HepG2 (cell line): Measurements from ENCODE around the gene DBN1. TPM values are rescaled to one million over a fixed set of nuclear protein-coding genes. Genes with fewer than 3 reads are reported as not detected.

Experiments used
- AKAP8 ChIP-seq: sonication (generic); formaldehyde crosslinking; IDR thresholded peaks from 2 replicates; pipeline ENCODE4 v1.5.1; 2020; ENCODE audit warnings: mild to moderate bottlenecking, missing genetic modification reagents
- ATAD3A ChIP-seq: sonication (generic); formaldehyde crosslinking; IDR thresholded peaks from 2 replicates; pipeline ENCODE4 v1.4.0; 2020; ENCODE audit warnings: missing genetic modification reagents
- BCL3 ChIP-seq: sonication (generic); formaldehyde crosslinking; IDR thresholded peaks from 2 replicates; pipeline ENCODE4 v1.5.1; 2020; ENCODE audit warnings: mild to moderate bottlenecking, missing genetic modification reagents, moderate library complexity
- CCDC6 ChIP-seq: sonication (generic); formaldehyde crosslinking; IDR thresholded peaks from 2 replicates; pipeline ENCODE4 v1.8.1; 2022; ENCODE audit warnings: mild to moderate bottlenecking, missing genetic modification reagents, moderate library complexity
- EHMT2 ChIP-seq: fragments of 200-600 bp; sonication (generic); IDR thresholded peaks from 2 replicates; pipeline ENCODE4 v1.7.0; 2017; ENCODE audit warnings: antibody characterized with exemption, low read depth, low read length, borderline replicate concordance
- ELF3 ChIP-seq: IDR thresholded peaks from 2 replicates; pipeline ENCODE4 v1.6.1; 2016; ENCODE audit warnings: missing genetic modification reagents, missing compliant biosample characterization
- HINFP ChIP-seq: sonication (generic); formaldehyde crosslinking; IDR thresholded peaks from 2 replicates; pipeline ENCODE4 v1.4.0; 2020; ENCODE audit warnings: low read depth, mild to moderate bottlenecking, missing genetic modification reagents
- HNF4G ChIP-seq, 2 experiments: sonication (generic) in 1 of 2; formaldehyde crosslinking in 1 of 2; IDR thresholded peaks; 2 replicates each; pipeline versions ENCODE4 v1.4.0 to v1.6.1; 2011 to 2020; ENCODE audit warnings: borderline replicate concordance in 2 of 2, low read depth in 2 of 2, mild to moderate bottlenecking in 2 of 2, low read length in 1 of 2, missing genetic modification reagents in 1 of 2, moderate library complexity in 1 of 2
- KLF12 ChIP-seq: sonication (generic); formaldehyde crosslinking; IDR thresholded peaks from 2 replicates; pipeline ENCODE4 v1.4.0; 2020; ENCODE audit warnings: missing genetic modification reagents, borderline replicate concordance
- LCORL ChIP-seq, 2 experiments: fragments of 450-650 bp in 1 of 2; sonication (generic) in 1 of 2; formaldehyde crosslinking in 1 of 2; IDR thresholded peaks; 2 replicates each; pipeline versions ENCODE4 v1.5.0 to v1.6.1; 2017 to 2020; ENCODE audit warnings: antibody characterized with exemption in 1 of 2, missing genetic modification reagents in 1 of 2
- MEIS2 ChIP-seq: sonication (generic); formaldehyde crosslinking; IDR thresholded peaks from 2 replicates; pipeline ENCODE4 v1.9.0; 2021; ENCODE audit warnings: mild to moderate bottlenecking, missing genetic modification reagents
- PAWR ChIP-seq: sonication (generic); formaldehyde crosslinking; IDR thresholded peaks from 2 replicates; pipeline ENCODE4 v1.4.0; 2020; ENCODE audit warnings: missing genetic modification reagents, mild to moderate bottlenecking, borderline replicate concordance
- PCBP1 ChIP-seq: fragments of 200-400 bp; formaldehyde crosslinking; IDR thresholded peaks from 2 replicates; pipeline ENCODE4 v1.6.1; 2017; ENCODE audit warnings: mild to moderate bottlenecking, low read depth, low read length, borderline replicate concordance
- PHB2 ChIP-seq: fragments of 450-650 bp; IDR thresholded peaks from 2 replicates; pipeline ENCODE4 v1.6.1; 2018; ENCODE audit not compliant: partially characterized antibody
- RELA ChIP-seq: sonication (generic); formaldehyde crosslinking; IDR thresholded peaks from 2 replicates; pipeline ENCODE4 v1.4.0; 2020; ENCODE audit warnings: missing genetic modification reagents
- REXO4 ChIP-seq: sonication (generic); formaldehyde crosslinking; IDR thresholded peaks from 2 replicates; pipeline ENCODE4 v1.8.0; 2022; ENCODE audit warnings: missing genetic modification reagents, mild to moderate bottlenecking, borderline replicate concordance
- SAFB2 ChIP-seq: sonication (generic); formaldehyde crosslinking; IDR thresholded peaks from 2 replicates; pipeline ENCODE4 v1.5.1; 2020; ENCODE audit warnings: missing genetic modification reagents, low read depth, mild to moderate bottlenecking, borderline replicate concordance
- SRSF4 ChIP-seq: fragments of 200-400 bp; formaldehyde crosslinking; IDR thresholded peaks from one replicate; pipeline ENCODE4 v1.6.1; 2018; ENCODE audit warnings: mild to moderate bottlenecking, low read depth, low read length, moderate library complexity; ENCODE audit not compliant: poor library complexity, severe bottlenecking
- TCF7L2 ChIP-seq: IDR thresholded peaks from 2 replicates; pipeline ENCODE4 v1.6.1; 2011; ENCODE audit warnings: mild to moderate bottlenecking, low read depth, low read length, moderate library complexity
- TEAD3 ChIP-seq: optimal IDR thresholded peaks from 2 replicates; pipeline ENCODE3; 2016; ENCODE audit warnings: borderline replicate concordance
- ZNF597 ChIP-seq: sonication (generic); formaldehyde crosslinking; IDR thresholded peaks from 2 replicates; pipeline ENCODE4 v1.5.0; 2020; ENCODE audit warnings: missing genetic modification reagents
- polyA plus RNA-seq, 8 experiments: library from polyadenylated mRNA; depleted of rRNA in 3 of 8; stranded (reverse) in 7 of 8; unstranded in 1 of 8; fragments of >200 nt; fragmentation: Illumina TruSeq in 4 of 8; extraction: Trizol in 4 of 8; gene quantifications; 2 replicates each; pipeline versions ENCODE4 v1.2.1 to v1.2.3, GENCODE V29; 2011 to 2016; ENCODE audit warnings: low read depth in 4 of 8, missing spikeins in 1 of 8, mixed read lengths in 1 of 8; ENCODE audit not compliant: insufficient read depth in 1 of 8
- total RNA-seq, 5 experiments: library from RNA; depleted of rRNA; stranded (reverse); fragments of >200 nt; fragmentation: Illumina TruSeq; extraction: Trizol; gene quantifications; 2 replicates each; pipeline ENCODE4 v1.2.3, GENCODE V29; 2016; ENCODE audit warnings: low read depth in 1 of 5
- TF ChIP-seq, protein P1 (sequence below): sonication (generic); formaldehyde crosslinking; IDR thresholded peaks from 2 replicates; pipeline ENCODE4 v1.5.0; 2020; ENCODE audit warnings: mild to moderate bottlenecking, missing genetic modification reagents

The DBN1 gene
- total and polyA plus RNA-seq, 2 of the 13 experiments (the other 11 are each of a cell fraction or from before 2014, with no cell fraction given), result 27.0 to 37.3 TPM

DNA sequence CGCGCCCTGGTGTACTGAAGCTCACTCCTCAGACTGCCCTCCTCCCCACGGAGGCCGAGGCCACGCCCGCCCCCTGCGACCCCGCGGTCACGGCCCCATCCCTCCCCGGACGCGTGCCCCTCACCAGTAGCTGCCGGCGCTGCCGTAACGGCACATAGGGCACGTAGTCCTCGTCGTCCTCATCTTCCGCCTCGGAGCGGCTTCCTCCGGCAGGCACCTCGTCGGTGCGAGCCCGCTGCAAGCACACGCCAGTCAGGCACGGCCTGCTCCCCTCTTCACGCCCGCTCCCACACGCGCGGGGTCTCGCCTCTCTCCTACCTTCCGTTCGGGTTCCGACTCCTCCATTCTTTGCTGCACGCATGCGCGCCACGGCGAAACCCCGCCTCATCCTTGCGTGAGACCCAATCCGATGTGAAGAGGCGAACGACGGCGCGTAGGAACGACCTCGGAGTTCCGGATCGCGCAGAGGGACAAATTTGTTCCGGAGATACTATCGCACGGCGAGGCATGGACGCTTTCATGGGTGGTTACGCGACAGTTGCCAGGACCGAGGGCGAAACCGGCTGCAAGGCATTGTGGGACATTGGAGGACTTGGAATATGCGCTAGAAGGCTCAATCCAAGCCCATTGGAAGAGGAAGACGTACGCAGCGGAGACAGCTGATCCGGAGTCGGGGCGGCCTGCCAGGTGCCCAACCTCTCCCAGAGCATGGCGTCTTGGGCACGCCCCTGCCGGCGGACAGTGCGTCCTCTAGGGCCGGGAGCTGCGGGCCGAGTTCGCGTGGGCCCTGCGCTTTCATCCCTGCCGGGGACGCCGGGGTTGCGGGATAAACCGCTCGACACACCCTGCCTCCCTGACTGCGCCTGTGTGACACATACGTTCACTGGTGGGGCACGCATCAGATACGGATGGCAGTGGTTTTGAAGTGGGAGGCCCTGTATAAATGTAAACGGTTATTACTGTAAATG, 43.5 kb upstream of the DBN1 start, which contains the start of gene DDX41 (continued):
- TF ChIP-seq SAFB2, result peak; percentile 38; the same call in 1 of the 2 replicates
- peak; percentile 71; the same call in 1 of the 2 replicates for TF ChIP-seq HINFP (CRISPR knock-in tag)
- TF ChIP-seq AKAP8 (CRISPR knock-in tag), result peak; percentile 72
- 0 out of 2 replicates have a peak, but pooled peaks have one; percentile 52 for TF ChIP-seq PAWR (CRISPR knock-in tag)
- no peak for TF ChIP-seq LCORL (IDR thresholded peaks at IDR 0.05)
- peak; percentile 70; the same call in 1 of the 2 replicates for TF ChIP-seq LCORL (CRISPR knock-in tag; IDR thresholded peaks at IDR 0.05)
- TF ChIP-seq MEIS2, result peak; percentile 55; the same call in 1 of the 2 replicates
- no peak for TF ChIP-seq EHMT2
- TF ChIP-seq ZNF597 (CRISPR knock-in tag), result 0 out of 2 replicates have a peak, but pooled peaks have one; percentile 29
- TF ChIP-seq HNF4G (IDR thresholded peaks at IDR 0.05; ENCODE audit: borderline replicate concordance, low read depth, low read length), result no peak
- TF ChIP-seq HNF4G (CRISPR knock-in tag; IDR thresholded peaks at IDR 0.05; ENCODE audit: borderline replicate concordance, low read depth), result 0 out of 2 replicates have a peak, but pooled peaks have one; percentile 17
- peak; percentile 61 for TF ChIP-seq ELF3
- no peak for TF ChIP-seq ATAD3A (CRISPR knock-in tag)
- TF ChIP-seq, protein P1, sequence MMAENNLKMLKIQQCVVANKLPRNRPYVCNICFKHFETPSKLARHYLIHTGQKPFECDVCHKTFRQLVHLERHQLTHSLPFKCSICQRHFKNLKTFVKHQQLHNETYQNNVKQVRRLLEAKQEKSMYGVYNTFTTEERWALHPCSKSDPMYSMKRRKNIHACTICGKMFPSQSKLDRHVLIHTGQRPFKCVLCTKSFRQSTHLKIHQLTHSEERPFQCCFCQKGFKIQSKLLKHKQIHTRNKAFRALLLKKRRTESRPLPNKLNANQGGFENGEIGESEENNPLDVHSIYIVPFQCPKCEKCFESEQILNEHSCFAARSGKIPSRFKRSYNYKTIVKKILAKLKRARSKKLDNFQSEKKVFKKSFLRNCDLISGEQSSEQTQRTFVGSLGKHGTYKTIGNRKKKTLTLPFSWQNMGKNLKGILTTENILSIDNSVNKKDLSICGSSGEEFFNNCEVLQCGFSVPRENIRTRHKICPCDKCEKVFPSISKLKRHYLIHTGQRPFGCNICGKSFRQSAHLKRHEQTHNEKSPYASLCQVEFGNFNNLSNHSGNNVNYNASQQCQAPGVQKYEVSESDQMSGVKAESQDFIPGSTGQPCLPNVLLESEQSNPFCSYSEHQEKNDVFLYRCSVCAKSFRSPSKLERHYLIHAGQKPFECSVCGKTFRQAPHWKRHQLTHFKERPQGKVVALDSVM (CRISPR knock-in tag), result peak; percentile 69
- TF ChIP-seq KLF12 (CRISPR knock-in tag), result peak; percentile 71; the same call in 1 of the 2 replicates
- TF ChIP-seq RELA, result peak; percentile 86
- peak; percentile 85 for TF ChIP-seq TEAD3 (CRISPR knock-in tag)
- peak; percentile 79 for TF ChIP-seq CCDC6 (CRISPR knock-in tag)
- no peak for TF ChIP-seq REXO4 (CRISPR knock-in tag)
- TF ChIP-seq PHB2, result no peak
- TF ChIP-seq TCF7L2, result no peak
- peak; percentile 74 for TF ChIP-seq BCL3 (CRISPR knock-in tag)
- TF ChIP-seq PCBP1, result no peak
- no peak for TF ChIP-seq SRSF4
